ENCODE measurements around the gene PRRX1. TPM values are rescaled to one million over a fixed set of nuclear protein-coding genes. Genes with fewer than 3 reads are reported as not detected.

PRRX1 gene
- total and polyA plus RNA-seq, 12 donors: 23.0 to 113 (median 97.7) TPM

DNA sequence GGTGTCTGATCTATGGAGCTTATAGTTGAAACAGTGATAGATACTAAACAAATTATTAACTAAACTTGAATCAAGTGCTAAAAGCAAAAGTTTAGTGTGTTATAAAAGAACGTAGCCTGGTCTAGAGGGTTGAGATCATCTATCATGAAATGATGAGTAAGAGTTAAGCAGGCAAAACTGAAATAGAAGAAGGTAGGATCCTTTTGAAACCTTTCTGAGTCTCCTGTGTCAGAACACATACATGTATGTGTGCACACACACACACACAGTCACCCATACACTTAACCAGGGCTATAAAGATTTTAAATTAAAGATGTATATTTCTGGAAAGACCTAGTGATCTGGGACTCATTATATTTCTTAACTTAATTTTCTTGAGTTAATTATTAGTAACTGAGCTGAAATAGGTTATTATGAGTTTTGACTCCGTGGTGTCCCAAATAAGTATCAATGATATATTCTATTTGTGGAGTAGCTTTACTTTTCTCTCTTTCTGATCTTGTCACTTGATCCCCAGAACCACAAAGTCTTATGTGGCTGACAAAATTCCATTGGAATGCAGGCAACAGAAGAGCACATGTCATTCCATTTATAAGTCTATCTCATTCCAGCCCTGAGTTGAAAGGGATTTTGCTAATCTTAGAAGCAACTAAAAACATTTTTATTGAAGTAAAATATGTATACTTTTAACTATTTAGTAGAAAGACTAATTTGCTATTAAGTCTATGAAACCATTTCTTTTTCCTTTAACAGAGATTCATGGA, 70.7 kb downstream of the PRRX1 start:
- no peaks in the 10 kb centered on the region for H3K9me3 ChIP-seq
- TF ChIP-seq, protein P1, sequence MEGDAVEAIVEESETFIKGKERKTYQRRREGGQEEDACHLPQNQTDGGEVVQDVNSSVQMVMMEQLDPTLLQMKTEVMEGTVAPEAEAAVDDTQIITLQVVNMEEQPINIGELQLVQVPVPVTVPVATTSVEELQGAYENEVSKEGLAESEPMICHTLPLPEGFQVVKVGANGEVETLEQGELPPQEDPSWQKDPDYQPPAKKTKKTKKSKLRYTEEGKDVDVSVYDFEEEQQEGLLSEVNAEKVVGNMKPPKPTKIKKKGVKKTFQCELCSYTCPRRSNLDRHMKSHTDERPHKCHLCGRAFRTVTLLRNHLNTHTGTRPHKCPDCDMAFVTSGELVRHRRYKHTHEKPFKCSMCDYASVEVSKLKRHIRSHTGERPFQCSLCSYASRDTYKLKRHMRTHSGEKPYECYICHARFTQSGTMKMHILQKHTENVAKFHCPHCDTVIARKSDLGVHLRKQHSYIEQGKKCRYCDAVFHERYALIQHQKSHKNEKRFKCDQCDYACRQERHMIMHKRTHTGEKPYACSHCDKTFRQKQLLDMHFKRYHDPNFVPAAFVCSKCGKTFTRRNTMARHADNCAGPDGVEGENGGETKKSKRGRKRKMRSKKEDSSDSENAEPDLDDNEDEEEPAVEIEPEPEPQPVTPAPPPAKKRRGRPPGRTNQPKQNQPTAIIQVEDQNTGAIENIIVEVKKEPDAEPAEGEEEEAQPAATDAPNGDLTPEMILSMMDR (IDR thresholded peaks at IDR 0.05): no peak
- peak overlapping the region in 6 of 10 donors; percentile 27 to 81 (median 38) for H3K27ac ChIP-seq
- intact Hi-C loops (cut with DNase I): loop anchor here in 2 of 10 donors (5.0 to 10.0 kb wide), 3 partner anchors 42 to 70 kb away; partner anchors contain the start of gene PRRX1 (in 1 of the 2)
- H3K36me3 ChIP-seq: peaks cover 0 to 26% (median 0%) of the 10 kb centered on the region in 9 donors
- no peak overlapping the region for H3K4me3 ChIP-seq
- DNase-seq (no peak), ATAC-seq (no peak)
- H3K4me1 ChIP-seq: peaks cover 0 to 64% (median 37%) of the 10 kb centered on the region in 9 donors
- no peaks in the 10 kb centered on the region for H3K27me3 ChIP-seq
- 50 to 71% methylated on average over 2 of the region's 2 CpGs for WGBS, 2 donors

DNA sequence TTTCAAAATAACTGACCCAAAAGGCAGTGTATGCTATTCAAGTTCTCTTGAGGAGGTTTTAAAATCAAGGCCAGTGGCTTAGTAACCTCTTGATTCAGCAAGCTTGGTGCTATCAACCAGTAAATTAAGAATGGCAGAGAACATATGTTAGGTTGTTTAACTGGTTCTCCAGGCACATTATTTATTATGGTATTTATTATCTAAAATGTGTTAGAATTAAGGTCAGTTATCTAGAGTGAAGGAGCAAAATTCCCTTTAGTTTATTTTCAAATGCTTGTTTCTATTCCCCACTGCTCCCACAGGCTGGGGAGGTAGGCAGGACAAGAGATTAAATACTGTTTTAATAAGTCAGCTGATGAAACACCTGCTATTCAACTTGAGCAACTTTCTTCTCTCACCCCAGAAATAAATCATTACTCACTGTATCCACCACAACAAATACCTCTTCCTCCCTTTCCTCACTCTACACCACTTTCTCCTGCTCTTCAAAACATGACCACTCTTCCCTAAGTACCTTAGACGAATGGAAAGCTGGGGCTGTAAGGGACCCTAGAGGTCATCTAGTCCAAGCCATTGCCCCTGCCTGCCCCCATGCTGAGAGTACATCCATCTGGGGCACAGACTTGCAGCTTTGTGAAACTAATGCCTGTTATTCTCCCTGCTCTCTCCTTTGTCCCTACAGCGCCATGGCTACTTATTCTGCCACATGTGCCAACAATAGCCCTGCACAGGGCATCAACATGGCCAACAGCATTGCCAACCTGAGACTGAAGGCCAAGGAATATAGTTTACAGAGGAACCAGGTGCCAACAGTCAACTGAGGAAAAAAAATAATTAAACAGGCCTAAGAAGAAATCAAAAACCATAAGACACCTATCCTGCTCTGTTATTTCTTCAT, 71.7 kb downstream of the PRRX1 start:
- Histone ChIP-seq H3K9me3 (no peaks in the 10 kb centered on the region), H3K36me3 (peaks cover 0 to 26% (median 0%) of the 10 kb centered on the region in 9 donors), H3K27ac (peak overlapping the region in 6 of 10 donors; percentile 27 to 81 (median 38)), H3K4me1 (peaks cover 0 to 54% (median 27%) of the 10 kb centered on the region in 9 donors), H3K4me3 (no peak overlapping the region), H3K27me3 (no peaks in the 10 kb centered on the region)
- 63 to 77% methylated on average over 2 of the region's 2 CpGs for WGBS, 2 donors
- DNase-seq (no peak), ATAC-seq (peak in 6 of 8 donors; percentile 32 to 83 (median 42))
- TF ChIP-seq, protein P1 (IDR thresholded peaks at IDR 0.05): no peak
- intact Hi-C loops (cut with DNase I): loop anchor here in 1 of 10 donors (10.0 kb wide), 1 partner anchor 71 kb away; the partner anchor contains the start of gene PRRX1

DNA sequence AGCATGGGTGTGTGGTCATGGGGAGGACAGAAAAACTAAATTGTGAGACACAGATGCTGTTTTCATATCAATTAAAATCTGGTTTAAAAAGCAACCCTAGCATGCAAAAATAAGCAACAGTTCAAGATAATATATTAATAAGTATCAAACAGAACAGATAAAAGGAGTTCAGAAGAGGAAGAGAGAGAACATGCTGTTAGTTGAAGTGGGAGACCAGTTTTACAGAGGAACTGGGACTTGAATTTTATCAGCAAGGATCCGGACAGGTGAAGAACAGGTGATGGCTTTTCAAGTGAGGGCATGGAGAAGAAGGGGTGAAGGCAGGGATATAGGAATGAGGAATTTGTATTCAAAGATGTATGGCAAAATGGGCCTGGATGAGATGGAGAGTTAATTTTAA, 75.9 kb downstream of the PRRX1 start:
- H3K9me3 ChIP-seq: peaks cover 0 to 6% (median 0%) of the 10 kb centered on the region in 11 donors
- intact Hi-C loops (cut with DNase I): loop anchor here in 1 of 10 donors (10.0 kb wide), 1 partner anchor 75 kb away; the partner anchor contains the start of gene PRRX1
- TF ChIP-seq, protein P1 (IDR thresholded peaks at IDR 0.05): no peak
- no peaks in the 10 kb centered on the region for H3K27me3 ChIP-seq
- H3K4me3 ChIP-seq: no peak overlapping the region
- 96% methylated on average over 1 of the region's 1 CpG for WGBS, 2 donors
- peaks cover 0 to 26% (median 0%) of the 10 kb centered on the region in 9 donors for H3K36me3 ChIP-seq
- peaks cover 0 to 15% (median 9%) of the 10 kb centered on the region in 9 donors for H3K4me1 ChIP-seq
- ATAC-seq: no peak
- no peak for DNase-seq
- no peak overlapping the region for H3K27ac ChIP-seq

DNA sequence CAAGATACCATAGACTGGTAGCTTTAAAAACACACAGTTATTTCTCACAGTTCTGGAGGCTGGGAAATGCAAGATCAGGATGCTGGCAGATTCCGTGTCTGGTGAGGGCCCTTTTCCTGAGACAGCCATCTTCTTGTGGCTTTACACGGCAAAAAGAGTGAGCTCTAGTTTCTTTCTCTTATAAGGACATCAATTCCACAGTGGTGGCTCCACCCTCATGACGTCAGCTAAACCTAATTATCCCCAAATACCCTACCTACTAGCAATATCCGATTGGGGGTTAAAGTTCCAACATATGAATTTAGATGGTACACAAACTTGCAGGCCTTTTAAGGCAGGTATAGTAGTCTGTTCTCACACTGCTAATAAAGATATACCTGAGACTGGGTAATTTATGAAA, 77.7 kb downstream of the PRRX1 start:
- TF ChIP-seq, protein P1 (IDR thresholded peaks at IDR 0.05): no peak
- intact Hi-C loops (cut with DNase I): no loop called here
- H3K36me3 ChIP-seq: peaks cover 0 to 14% (median 0%) of the 10 kb centered on the region in 9 donors

More for the DNA sequence above, 77.7 kb downstream of the PRRX1 start:
- Histone ChIP-seq H3K27me3 (no peaks in the 10 kb centered on the region), H3K27ac (no peak overlapping the region), H3K9me3 (peaks cover 0 to 6% (median 0%) of the 10 kb centered on the region in 11 donors), H3K4me3 (no peak overlapping the region), H3K4me1 (no peaks in the 10 kb centered on the region)
- DNase-seq: no peak
- WGBS, 2 donors: 79 to 90% methylated on average over 4 of the region's 4 CpGs
- ATAC-seq: no peak

Measured in heart right ventricle (tissue), 16 donors.